Activated CD8-positive, alpha-beta memory T cell treated with anti-CD3 and anti-CD28 coated beads, Interleukin-2, amount 50 U/mL, for 1 hour (primary cell): Measurements from ENCODE around the gene MRPS14.
"Not testable (repeated sequence)": the region's sequence is repeated elsewhere in the genome, so short reads cannot be mapped to it uniquely, and the experiment has no call there.

Experiments used
- DNase-seq: peaks from one replicate; pipeline ENCODE4 v3.0.0-alpha.2; 2020; ENCODE audit errors: extremely low read depth

Gene MRPS14

DNA sequence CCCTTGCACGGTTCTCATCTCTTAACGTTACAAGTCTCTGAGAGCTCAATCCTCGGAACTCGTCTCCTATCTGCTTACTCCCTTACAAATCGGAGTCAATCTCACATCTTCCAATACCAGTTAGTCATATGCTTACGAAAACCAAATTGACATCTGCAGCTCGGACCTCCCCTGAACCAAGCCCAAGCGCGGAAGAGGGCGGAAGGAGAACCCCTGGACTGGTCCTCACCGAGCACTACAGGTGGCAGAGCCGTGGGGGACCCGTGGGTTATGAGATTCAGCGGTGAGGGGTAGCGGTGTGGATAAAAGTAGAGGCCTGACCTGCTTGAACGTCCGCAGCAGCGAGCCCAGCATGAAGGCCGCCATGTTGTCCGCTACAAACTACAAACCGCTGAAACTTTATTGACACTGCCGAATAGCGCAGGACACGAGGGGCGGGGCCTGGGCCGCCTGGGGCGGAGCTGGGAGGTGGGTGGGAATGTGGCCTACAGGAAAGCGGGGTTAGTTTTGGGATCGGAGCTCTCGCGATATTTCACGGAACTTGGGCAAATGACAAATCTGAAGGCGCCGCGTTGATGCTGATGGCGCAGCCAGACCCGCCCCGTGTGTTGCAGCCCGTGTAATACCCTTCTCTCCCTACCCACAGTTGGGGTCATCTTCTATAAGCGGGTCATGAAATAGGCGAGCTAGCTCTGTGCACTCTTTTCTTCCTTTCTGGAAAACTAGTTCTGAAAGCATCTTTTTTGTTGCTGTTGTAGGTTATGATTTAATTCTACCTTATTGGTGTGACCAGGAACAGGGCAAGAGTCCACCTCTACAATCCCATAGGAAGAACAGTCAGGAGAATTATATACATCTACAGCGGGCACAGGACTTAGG lies at the start of gene MRPS14:
TSS of gene MRPS14 (minus strand) at position 383 of the 879 bp plus-strand sequence. CDS start at position 366, 17 bp downstream.
- DNase-seq, result peak; percentile 96

DNA sequence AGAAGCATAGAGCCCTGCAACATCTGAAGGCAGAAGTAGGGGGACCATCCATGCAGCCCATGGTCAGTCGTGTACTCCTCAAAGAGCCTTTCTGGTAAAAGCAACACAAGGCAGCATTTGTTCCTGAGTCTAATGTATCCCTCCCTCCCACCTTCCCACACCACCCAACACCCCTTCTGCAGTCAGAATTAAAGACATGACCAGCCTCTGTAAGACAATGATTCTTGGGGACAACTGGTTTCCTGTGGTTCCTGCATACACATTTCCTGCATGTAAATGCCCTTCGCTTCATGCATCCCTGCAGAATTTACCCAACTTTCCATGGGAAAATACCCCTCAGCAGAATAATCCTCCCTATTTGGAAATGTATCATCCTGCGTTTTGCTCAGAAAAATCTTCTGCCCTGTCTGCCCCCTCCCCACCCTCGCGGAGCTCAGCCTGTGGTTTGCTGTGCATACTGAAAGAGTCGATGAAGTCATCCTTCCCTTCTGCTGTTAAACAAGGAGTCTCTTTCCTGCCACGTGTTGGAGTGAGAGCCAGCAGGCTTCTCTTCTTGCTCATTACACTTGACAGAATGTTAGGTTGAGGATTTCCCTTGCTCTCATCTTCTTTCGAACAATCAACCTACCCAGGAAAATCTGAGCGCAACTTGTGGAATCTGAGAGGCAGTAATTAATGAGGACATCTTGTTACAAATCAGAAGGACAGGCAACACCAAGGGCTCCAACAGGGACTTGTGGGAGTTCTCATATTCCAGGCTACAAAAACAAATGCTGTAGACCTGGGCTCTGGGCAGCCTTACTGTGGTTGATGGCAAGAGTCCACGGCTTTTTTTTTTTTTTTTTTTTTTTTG lies 49.1 kb upstream of the MRPS14 start:
- DNase-seq, result no peak

DNA sequence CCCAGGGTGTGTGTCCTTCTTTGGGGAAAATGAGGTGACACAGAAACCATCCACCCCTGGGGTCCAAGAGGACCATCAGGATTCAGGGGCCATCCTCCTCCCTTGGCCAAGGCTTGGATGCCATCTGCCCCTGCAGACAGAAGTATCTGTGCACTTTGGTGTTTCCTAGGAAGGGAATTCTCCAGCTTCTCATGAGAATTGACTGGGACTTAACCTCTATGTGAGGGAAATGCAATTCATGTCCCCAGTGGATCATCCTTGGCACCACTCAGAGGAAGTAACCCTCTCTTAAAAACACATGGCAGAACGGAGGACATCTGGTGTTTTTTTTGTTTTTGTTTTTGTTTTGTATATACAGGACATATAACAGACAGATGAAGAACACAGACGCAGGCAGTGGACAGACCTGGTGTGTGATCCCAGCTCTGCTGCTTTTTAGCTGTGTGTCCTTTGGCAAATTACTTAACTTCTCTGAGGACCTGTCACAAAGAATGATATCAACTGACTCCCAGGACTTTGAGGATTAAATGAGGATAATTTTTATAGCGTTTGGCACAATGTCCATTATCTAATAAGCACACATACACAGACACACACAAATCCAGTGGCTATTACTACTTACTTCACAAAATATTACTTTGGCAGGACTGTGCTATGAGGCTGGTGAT lies 48.2 kb upstream of the MRPS14 start:
- no peak for DNase-seq

DNA sequence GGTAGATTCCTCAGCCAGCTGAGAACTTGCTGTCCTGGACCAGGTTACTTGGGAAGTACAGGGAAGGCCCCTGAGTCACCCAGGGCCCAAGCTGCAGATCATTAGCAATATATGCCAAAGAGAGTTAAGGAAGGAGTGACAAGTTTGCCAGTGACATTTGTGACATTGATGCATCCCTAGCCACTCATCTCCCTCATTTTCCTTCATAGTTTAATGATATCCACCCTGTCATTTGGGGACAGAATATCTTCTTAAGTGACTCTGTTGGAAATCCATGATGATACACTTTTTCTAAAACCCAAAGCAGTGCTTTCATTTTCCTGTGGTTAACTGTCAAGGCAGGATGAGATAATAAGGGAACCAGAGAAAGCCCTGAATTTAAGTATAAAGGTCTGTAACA lies 47.6 kb upstream of the MRPS14 start:
- DNase-seq, result no peak

DNA sequence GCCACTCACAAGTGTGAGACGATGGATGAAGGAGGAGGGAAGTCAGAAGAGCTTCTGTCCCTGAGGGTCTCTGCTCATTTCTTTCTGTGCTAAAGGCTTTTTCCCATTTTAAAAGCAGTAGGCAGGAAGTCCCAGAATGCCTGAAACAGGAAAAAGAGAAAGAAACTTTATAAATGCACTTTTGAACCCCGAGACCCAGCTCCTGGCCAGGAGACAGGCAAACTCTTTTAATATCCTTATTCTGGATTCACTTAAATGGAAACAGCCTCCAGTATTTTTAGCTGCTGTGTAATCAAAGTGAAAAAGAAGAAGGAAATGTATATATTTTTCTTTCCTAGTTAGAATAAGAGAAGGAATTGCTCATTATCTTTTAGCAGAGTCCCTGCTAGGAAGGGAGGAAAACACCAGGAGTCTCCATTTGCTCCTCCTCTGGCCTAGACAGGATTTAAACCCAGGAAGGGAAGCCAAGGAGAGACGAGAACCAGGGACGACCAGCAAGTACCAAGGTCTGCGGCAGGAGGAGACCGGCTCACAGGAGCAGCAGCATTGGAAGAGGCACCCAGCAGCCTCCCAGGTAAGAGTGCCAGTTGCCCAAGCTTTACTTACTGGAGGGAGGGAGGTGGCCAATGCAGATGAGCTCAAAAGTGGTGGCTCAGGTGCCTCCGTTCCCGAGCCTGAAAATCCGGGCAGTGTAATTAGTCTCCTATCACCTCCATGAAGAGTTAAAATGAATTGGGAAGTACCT lies 44.3 kb upstream of the MRPS14 start, which contains the start of gene TNN:
TSS of gene TNN (plus strand) at position 472 of the 745 bp plus-strand sequence. CDS start 9,586 bp downstream, outside the sequence.
- DNase-seq, result no peak

DNA sequence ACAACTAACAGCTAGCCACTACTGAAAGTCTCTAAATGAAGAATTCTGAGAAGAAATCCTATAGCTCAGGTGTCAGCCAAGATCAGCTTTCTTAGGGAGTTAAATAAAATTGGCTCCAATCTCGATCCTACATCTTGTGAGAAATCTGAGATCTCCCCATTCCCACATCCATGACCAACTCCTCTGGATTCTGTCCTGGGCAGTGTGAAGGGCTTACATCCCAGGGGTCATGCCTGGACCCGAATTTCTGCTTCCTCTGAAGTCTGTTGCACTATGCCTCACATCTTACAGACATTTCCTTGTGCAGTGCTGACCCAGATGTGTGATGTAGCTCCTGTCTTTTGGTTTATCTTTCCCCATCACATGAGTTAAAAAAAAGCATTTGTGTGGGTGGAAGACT lies 39.6 kb upstream of the MRPS14 start:
- no peak for DNase-seq

DNA sequence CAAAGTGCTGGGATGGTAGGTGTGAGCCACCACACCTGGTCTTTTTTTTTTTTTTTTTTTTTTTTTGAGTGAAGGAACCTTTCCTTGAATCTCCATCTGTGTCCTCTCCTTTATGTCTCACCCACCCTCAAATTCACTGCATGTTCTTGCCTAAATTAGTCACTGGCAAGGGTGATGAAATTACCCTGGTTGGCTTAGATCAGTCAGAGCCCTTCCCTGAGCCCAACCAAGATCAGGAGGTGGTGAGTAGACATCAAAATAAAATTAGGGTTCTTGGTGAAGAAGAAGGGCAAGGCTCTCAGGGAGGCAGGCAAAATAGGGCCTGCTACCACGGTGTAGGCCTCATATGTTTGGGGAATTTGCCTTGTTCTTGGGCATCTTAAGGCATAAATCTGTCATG lies 39.1 kb upstream of the MRPS14 start:
- no peak for DNase-seq

DNA sequence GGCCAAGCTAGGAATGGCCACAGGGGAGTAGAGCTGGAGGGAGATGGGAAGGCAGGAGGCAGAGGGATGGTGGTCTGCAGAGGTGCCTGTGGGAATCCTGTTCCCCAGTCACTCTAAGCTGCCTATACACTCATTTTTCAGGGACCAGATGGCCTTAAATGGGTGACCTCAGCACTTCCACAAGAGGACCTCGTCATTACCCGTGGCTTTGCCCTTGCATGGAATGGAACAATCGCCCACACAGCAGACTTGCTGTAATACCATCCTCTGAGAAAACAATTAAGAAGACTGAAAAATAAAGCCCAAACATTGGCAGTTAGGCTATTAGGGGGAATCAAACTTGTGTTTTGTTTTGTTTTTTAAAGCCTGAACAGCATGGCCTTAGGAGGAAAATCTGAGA lies 31.5 kb upstream of the MRPS14 start:
- no peak for DNase-seq

DNA sequence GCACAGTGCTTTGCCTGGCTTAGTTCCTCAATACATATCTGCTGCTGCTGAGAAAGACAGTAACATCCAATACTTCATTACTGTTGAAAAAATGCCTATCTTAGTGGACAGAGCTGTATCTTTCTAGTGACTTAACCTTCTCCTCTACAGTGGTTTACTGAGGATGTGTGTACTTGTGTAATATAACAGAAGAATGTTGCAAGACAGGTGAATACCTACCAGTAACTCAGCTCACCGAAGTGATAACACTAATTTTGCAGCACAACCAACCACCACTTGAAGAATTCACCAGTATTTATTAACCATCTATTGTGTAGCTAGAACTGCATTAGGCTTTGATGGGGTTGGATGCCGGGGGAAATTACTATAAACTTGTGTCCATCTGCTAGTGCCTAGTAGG lies 27.8 kb upstream of the MRPS14 start:
- no peak for DNase-seq

DNA sequence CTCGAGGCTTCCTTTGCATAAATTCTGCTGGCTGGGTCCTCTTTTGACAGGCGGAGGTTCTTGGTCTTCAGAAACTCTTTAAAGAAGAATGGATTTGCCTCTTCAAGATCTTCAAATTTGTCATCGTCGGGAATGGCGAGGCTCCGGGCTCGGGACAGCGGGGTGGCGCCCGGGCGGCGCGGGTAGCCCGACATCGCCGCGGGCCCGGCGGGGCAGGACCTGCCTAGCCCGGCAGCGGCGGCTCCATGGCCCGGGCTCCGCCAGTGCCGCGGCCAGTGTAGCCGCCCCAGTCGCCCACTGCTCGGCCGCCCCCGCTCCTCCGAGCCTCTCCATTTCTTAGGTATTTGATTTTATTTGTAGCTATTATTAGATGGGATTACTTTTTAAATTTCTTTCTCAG lies 22.3 kb upstream of the MRPS14 start:
- DNase-seq, result no peak

DNA sequence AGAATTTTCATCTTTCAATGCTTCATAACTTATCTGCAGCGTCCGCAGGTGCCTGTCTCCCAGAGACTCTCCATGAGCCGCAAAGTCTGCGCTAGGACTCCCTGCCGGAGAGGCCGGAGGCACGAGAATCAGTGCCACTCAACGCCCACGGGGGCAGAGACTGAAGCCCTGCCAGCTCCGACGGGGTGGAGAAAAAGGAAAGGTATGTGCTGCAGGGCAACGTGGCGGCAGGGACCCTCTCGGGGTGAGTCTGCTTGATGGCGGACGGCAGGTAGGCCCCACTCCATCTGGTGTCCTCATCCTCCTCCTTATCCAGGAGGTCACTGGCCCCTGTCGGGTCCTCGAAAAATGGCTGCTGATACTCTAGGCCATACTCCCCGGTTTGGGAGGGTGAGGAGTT lies 21.9 kb upstream of the MRPS14 start:
- no peak for DNase-seq

DNA sequence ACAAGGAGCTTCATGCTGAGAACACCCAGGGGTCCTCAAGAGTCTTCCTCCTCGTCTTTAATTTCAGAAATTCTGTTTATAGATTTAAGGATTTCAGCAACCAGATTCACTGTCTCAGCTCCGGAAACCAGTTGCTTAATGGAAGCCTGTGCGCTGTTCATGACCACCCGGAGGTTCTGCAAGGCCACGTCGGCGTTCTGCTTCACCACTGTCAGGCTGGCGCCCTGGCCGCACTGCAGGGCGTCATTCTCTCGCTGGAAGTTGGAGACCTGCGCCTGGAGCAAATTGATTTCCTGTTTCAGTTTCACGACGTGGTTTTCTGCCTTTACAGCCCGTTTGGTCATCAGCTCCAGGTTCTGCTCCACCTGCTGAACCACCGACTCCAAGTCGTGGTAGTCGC lies 21.4 kb upstream of the MRPS14 start:
- not testable (repeated sequence) for DNase-seq

DNA sequence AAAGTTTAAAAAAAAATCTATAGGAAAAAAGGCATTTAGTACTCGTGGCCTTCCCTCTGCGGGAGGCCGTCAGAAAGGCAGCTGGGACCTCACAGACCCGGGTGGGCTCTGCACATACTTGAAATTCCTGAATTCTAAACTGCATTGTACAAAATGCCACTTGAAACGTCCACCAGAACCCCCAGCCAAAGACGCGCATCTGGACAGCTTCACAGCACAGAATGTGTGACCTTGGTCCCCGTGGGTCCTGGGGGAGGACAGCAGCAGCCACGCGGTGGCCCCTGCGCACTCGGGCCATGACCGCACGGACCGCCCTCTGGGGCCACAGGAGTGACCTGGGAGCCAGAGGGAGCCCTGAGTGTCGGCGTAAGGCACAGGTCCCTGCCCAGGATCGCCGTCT lies 20.6 kb upstream of the MRPS14 start:
- DNase-seq, result no peak

DNA sequence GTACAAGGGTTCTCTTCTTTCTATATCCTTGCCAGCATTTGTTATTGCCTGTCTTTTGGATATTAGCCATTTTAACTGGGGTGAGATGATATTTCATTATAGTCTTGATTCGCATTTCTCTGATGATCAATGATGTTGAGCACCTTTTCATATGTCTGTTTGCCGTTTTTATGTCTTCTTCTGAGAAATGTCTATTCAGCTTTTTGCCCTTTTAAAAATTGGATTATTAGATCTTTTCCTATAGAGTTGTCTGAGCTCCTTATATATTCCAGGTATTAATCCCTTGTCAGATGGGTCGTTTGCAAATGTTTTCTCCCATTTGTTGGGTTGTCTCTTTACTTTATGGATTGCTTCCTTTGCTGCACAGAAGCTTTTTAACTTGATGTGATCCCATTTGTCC lies 19.4 kb upstream of the MRPS14 start:
- no peak for DNase-seq

DNA sequence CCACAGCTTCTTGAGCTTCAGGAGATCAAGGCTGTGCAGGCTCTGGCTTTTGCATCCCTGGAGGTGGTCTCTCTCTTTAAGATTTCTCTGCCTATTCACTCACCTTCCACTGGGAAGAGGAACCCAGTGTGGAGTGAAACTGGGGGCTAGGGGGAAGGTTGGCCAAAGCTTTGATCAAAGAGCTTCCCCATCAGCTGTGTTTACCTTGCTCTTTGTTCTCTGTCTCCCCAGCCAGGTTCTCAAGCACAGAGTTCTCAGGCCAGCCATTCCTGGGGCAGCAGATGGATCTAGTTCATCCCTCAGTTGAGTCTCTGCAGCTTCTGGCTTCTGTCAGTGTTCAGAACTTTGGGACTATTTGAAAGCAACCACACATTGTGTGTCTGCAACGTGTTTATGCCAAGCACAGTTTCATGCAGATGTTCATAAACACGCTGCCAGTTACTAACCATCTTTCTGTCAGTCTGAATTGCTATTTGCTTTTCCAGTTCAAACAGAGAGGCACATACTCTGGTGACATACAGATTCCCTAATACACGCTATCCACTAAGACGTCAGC lies 17.2 kb upstream of the MRPS14 start:
- no peak for DNase-seq

DNA sequence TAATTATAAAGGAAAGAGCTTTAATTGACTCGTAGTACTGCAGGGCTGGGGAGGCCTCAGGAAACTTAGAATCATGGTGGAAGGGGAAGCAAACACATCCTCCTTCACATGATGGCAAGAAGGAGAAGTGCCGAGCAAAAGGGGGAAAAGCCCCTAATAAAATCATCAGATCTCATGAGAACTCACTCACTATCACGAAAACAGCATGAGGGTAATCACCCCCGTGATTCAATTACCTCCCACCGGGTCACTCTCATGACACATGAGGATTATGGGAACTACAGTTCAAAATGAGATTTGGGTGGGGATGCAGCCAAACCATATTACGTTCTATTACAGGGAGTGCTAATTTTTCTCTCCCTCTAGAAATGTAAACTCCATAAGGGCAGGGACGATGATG lies 14.2 kb upstream of the MRPS14 start:
- no peak for DNase-seq

DNA sequence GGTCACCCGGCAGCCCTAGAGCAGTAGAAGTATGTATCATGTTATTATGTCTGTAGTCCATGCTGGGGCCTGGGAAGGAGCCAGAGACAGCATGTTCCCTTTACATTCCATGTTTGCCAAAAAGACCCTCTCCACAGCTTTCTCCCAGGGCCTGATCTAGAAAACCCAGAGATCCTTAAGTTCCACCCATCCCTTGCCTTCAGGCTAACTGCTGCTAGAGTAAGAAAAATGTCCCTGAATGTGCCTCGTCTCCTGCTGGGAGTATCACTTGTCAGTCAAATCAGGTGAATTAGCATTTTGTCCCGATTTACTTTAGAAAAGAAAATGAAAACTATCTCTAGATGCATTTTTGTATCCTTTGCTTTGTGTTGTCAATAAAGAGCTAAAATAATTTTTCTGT lies 13.3 kb upstream of the MRPS14 start:
- DNase-seq, result no peak

DNA sequence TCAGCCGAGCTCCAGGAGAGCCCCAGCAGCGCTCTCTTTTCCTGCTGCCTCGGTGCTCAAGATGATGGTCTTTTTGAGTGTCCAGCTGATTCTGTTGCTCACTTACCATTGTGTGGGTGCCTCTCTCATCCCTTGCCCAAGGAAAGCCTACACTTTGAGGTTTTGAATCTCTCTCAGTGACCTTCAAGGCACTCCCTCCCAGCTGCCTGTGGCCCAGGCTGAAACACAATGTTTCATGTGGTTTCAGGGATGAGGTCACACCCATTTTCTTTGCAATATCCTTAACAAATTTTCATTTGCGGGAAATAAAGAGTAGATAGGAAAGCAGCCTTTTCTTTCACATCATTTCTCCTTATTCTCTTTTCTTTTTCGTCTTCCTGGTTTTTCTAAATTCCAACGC lies 12.6 kb upstream of the MRPS14 start:
- no peak for DNase-seq

DNA sequence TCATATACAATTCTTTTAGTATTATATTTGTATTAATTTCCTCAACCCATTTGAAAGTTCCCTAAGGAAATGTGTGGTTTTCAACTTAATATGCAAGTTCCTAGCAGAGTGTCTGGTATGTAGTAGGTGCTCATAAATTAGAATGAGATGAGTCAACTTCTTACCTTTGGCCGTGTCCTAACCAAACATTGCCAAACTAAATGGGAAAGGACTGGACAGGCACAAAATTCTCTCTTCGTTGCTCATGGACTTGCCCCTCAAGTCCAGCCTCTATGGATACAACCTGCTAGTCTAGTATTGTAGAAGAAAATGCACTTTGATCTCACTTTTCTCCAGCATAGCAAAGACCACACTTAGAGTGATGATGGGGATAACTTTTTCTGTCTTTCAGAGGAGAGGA lies 11.6 kb upstream of the MRPS14 start:
- no peak for DNase-seq

DNA sequence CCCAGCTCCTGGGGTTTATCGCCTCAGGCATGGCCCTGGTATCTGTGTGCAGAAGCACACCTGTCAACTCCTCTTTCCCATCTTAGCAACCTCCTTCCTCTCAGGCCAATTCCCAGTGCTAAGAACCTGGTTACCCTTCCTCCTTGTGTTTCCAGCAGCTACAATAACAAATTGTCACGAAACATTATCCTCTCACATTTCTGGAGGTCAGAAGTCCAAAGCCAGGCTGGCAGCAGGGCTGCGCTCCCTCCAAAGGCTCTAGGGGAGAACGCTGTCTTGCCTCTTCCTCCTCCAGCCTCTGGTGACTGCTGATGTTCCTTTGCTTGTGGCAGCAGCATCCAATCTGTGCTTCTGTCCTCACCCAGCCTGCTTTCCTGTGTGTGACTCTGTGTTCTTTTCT lies 10.7 kb upstream of the MRPS14 start:
- DNase-seq, result no peak

DNA sequence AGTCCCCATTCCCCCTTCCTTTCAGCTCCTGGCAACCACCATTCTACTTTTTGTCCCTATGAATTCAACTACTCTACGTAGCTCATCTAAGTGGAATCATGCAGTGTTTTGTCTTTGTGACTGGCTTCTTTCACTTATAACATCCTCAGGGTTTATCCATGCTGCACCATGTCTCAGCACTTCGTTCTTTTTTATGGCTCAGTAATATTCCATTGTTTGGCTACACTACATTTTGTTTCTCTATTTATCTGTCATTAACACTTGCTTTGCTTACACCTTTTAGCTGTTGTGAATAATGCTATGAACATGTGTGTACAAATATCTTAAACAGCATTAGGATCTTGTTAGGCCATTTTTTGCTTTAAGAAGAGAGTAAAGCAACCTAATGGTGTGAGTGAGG lies 1.5 kb upstream of the MRPS14 start:
- DNase-seq, result no peak
